SK-N-SH (cell line): ENCODE results near the gene BEGAIN. TPM values are rescaled to one million over a fixed set of nuclear protein-coding genes. Genes with fewer than 3 reads are reported as not detected.

Experiments used
- CTCF ChIA-PET: fragments of 300-600, 350-600 bp; formaldehyde crosslinking; extraction: SDS; loops from one replicate; lab custom pipeline; 2021; lab: Yijun Ruan, JAX
- POLR2A ChIA-PET: fragments of 350-600 bp; sonication (Branson Sonifier 250); formaldehyde crosslinking; extraction: SDS; loops from one replicate; lab custom pipeline; 2020; ENCODE audit warnings: antibody characterized with exemption, inconsistent platforms; lab: Yijun Ruan, JAX
- DNase-seq: peaks from one replicate; pipeline ENCODE4 v3.0.0; 2012
- H2AFZ ChIP-seq: fragments of 200-600 bp; sonication (generic); 2 replicates; pipeline ENCODE4 v1.8.1; 2016; ENCODE audit warnings: antibody characterized with exemption, mild to moderate bottlenecking, low read depth
- H3F3A ChIP-seq: fragments of 200-600 bp; sonication (generic); replicated peaks from 2 replicates; pipeline ENCODE3; 2016; ENCODE audit warnings: antibody characterized with exemption, mild to moderate bottlenecking; ENCODE audit not compliant: insufficient read depth
- H3K27ac ChIP-seq, 2 experiments: fragments of 200-500 bp in 1 of 2; fragments of 200-600 bp in 1 of 2; sonication (Bioruptor generic) in 1 of 2; sonication (generic), shearing (Covaris generic) in 1 of 2; 2 replicates each; pipeline versions ENCODE4 v1.5.1 to v1.6.1; 2014 to 2016; ENCODE audit warnings: low read depth in 2 of 2, inconsistent platforms in 1 of 2, low read length in 1 of 2, mild to moderate bottlenecking in 1 of 2, mixed read lengths in 1 of 2
- H3K27me3 ChIP-seq: fragments of 200-600 bp; sonication (generic), shearing (Covaris generic); 2 replicates; pipeline ENCODE4 v1.6.1; 2016; ENCODE audit warnings: mixed run types; ENCODE audit not compliant: insufficient read depth
- H3K36me3 ChIP-seq, 2 experiments: fragments of 200-500 bp in 1 of 2; fragments of 200-600 bp in 1 of 2; sonication (Bioruptor generic) in 1 of 2; sonication (generic) in 1 of 2; replicated peaks in 1 of 2; 2 replicates each; pipeline versions ENCODE3 to v1.5.1; 2014 to 2016; ENCODE audit warnings: low read length in 1 of 2, mild to moderate bottlenecking in 1 of 2; ENCODE audit not compliant: insufficient read depth in 2 of 2, control insufficient read depth in 1 of 2
- H3K4me1 ChIP-seq, 2 experiments: fragments of 200-500 bp in 1 of 2; fragments of 200-600 bp in 1 of 2; sonication (Bioruptor generic) in 1 of 2; sonication (generic), shearing (Covaris generic) in 1 of 2; 2 replicates each; pipeline versions ENCODE4 v1.5.1 to v1.6.1; 2014 to 2016; ENCODE audit warnings: low read depth in 1 of 2, low read length in 1 of 2, mixed run types in 1 of 2; ENCODE audit not compliant: insufficient read depth in 2 of 2, control insufficient read depth in 1 of 2
- H3K4me2 ChIP-seq: fragments of 200-600 bp; sonication (generic), shearing (Covaris generic); 2 replicates; pipeline ENCODE4 v1.6.1; 2017; ENCODE audit warnings: mixed run types
- H3K4me3 ChIP-seq, 2 experiments: fragments of 200-500 bp in 1 of 2; fragments of 200-600 bp in 1 of 2; sonication (Bioruptor generic) in 1 of 2; sonication (generic), shearing (Covaris generic) in 1 of 2; 2 replicates each; pipeline versions ENCODE4 v1.5.1 to v1.8.1; 2014 to 2016; ENCODE audit warnings: low read depth in 2 of 2, inconsistent platforms in 1 of 2, low read length in 1 of 2, mild to moderate bottlenecking in 1 of 2, mixed read lengths in 1 of 2, moderate library complexity in 1 of 2
- H3K79me2 ChIP-seq: fragments of 200-600 bp; sonication (generic); 2 replicates; pipeline ENCODE4 v1.8.1; 2017; ENCODE audit warnings: mild to moderate bottlenecking; ENCODE audit not compliant: insufficient read depth
- H3K9ac ChIP-seq: fragments of 200-600 bp; sonication (generic); 2 replicates; pipeline ENCODE4 v1.6.1; 2017; ENCODE audit warnings: mixed run types
- H3K9me2 ChIP-seq: fragments of 200-600 bp; sonication (generic); 2 replicates; pipeline ENCODE4 v1.6.1; 2017; ENCODE audit warnings: mixed run types
- H3K9me3 ChIP-seq: fragments of 200-600 bp; sonication (generic); 2 replicates; pipeline ENCODE4 v1.6.1; 2017; ENCODE audit warnings: mixed run types, mild to moderate bottlenecking, moderate library complexity
- H4K20me1 ChIP-seq: fragments of 200-600 bp; sonication (generic); 2 replicates; pipeline ENCODE4 v1.6.1; 2017; ENCODE audit warnings: mild to moderate bottlenecking, mixed run types; ENCODE audit not compliant: insufficient read depth
- EZH2phosphoT487 ChIP-seq: fragments of 200-600 bp; sonication (generic); IDR thresholded peaks from 2 replicates; pipeline ENCODE4 v1.6.1; 2017; ENCODE audit warnings: low read depth, mixed run types, mild to moderate bottlenecking, antibody characterized with exemption, moderate library complexity, borderline replicate concordance
- GABPA ChIP-seq: IDR thresholded peaks from 2 replicates; pipeline ENCODE4 v1.4.0; 2012; ENCODE audit warnings: low read depth, mild to moderate bottlenecking
- GATA2 ChIP-seq: sonication (generic); formaldehyde crosslinking; IDR thresholded peaks from 2 replicates; pipeline ENCODE4 v1.5.0; 2020; ENCODE audit warnings: mild to moderate bottlenecking, missing genetic modification reagents
- JUND ChIP-seq: IDR thresholded peaks from 2 replicates; pipeline ENCODE4 v1.4.0; 2012
- MEF2A ChIP-seq: IDR thresholded peaks from 2 replicates; pipeline ENCODE4 v1.4.0; 2012; ENCODE audit warnings: low read depth, borderline replicate concordance
- NFIC ChIP-seq: IDR thresholded peaks from 2 replicates; pipeline ENCODE4 v1.4.0; 2012; ENCODE audit warnings: borderline replicate concordance
- PBX3 ChIP-seq: IDR thresholded peaks from 2 replicates; pipeline ENCODE4; 2012
- POLR2AphosphoS5 ChIP-seq: IDR thresholded peaks from 2 replicates; pipeline ENCODE4 v1.6.1; 2012; ENCODE audit warnings: low read depth, low read length
- RAD21 ChIP-seq: IDR thresholded peaks from 2 replicates; pipeline ENCODE4 v1.6.1; 2012; ENCODE audit warnings: mild to moderate bottlenecking, low read length
- RXRA ChIP-seq: IDR thresholded peaks from 2 replicates; pipeline ENCODE4 v1.4.0; 2012; ENCODE audit warnings: low read depth, mild to moderate bottlenecking, borderline replicate concordance
- SIN3A ChIP-seq: IDR thresholded peaks from 2 replicates; pipeline ENCODE4 v1.6.1; 2012; ENCODE audit warnings: low read depth, mild to moderate bottlenecking, low read length, moderate library complexity, borderline replicate concordance
- USF2 ChIP-seq: fragments of 150-350 bp; IDR thresholded peaks from 2 replicates; pipeline ENCODE4 v1.6.1; 2017; ENCODE audit warnings: antibody characterized with exemption, low read length, low read depth, borderline replicate concordance
- YY1 ChIP-seq: IDR thresholded peaks from 2 replicates; pipeline ENCODE4 v1.4.0; 2012; ENCODE audit warnings: low read depth, mild to moderate bottlenecking
- WGBS: methylation state at CpG from one replicate; pipeline ENCODE4 v1.1.6; 2017; ENCODE audit warnings: low lambda C conversion rate; 5-methylcytosine and 5-hydroxymethylcytosine counted together
- polyA plus RNA-seq, 3 experiments: library from polyadenylated mRNA; depleted of rRNA; stranded (reverse); fragments of >200 nt; gene quantifications; 2 replicates each; pipeline ENCODE4 v1.2.3, GENCODE V29; 2012
- TF ChIP-seq, protein P1 (sequence below): fragments of 150-350 bp; IDR thresholded peaks from 2 replicates; pipeline ENCODE4 v1.6.1; 2016; ENCODE audit warnings: mild to moderate bottlenecking, low read depth, low read length
- TF ChIP-seq, protein P2 (sequence below): IDR thresholded peaks from 2 replicates; pipeline ENCODE4 v1.6.1; 2012; ENCODE audit warnings: mild to moderate bottlenecking, low read depth, low read length, moderate library complexity

The BEGAIN gene
- polyA plus RNA-seq, 1 of the 3 experiments (the other 2 are of a cell fraction) = 4.2 TPM

DNA sequence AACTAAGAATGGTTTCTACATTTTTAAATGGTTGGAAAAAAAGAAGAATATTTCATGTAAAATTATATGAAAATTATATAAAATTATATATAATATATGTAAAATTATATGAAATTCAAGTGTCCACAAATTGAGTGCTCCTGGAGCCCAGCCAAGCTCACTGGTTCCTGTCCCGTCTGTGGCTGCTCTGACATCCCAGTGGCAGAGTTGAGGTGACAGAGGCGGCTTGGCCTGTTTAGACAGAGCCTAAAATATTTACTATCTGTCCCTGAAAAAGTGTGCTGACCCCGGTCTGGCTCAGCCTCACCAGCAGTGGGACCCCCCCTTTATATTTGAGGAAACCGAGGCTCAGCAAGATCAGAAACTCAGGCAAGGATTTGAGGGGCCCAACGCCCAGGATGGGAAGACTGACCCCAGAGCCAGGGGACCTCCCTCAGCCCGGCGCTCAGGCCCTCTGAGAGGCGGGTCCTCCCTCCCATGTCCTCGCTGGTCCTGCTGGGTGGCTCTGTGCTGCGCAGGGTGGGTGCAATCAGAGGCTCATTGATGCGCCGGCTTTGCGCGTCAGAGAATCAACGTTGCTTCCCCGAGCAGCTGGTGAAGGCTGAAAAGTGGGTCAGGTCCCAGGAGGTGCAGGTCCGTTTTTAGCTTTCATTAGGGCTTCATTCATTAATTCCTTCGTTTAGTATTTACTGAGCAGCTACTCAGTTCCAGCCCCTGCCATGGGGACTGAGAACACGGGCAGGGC, 21.5 kb upstream of the BEGAIN start:
- Histone ChIP-seq H2AFZ (no peak overlapping the region), H3K79me2 (no peaks in the 10 kb centered on the region), H3K27me3 (no peaks in the 10 kb centered on the region), H3K9ac (no peak overlapping the region), H4K20me1 (no peaks in the 10 kb centered on the region), H3F3A (no peaks in the 10 kb centered on the region), H3K27ac (no peak overlapping the region; a peak in 1 of 4 replicates), H3K36me3 (no peaks in the 10 kb centered on the region), H3K4me2 (no peak overlapping the region), H3K4me3 (no peak overlapping the region), H3K9me2 (no peaks in the 10 kb centered on the region), H3K9me3 (no peaks in the 10 kb centered on the region), H3K4me1 (peaks cover 0 to 33% of the 10 kb centered on the region in 2 experiments; a peak in 1 of 4 replicates)
- DNase-seq = peak; percentile 47
- POLR2A ChIA-PET = no interaction called here
- TF ChIP-seq GABPA = no peak
- TF ChIP-seq GATA2 (CRISPR knock-in tag) = no peak
- no peak for TF ChIP-seq POLR2AphosphoS5
- TF ChIP-seq NFIC = no peak
- TF ChIP-seq, protein P1, sequence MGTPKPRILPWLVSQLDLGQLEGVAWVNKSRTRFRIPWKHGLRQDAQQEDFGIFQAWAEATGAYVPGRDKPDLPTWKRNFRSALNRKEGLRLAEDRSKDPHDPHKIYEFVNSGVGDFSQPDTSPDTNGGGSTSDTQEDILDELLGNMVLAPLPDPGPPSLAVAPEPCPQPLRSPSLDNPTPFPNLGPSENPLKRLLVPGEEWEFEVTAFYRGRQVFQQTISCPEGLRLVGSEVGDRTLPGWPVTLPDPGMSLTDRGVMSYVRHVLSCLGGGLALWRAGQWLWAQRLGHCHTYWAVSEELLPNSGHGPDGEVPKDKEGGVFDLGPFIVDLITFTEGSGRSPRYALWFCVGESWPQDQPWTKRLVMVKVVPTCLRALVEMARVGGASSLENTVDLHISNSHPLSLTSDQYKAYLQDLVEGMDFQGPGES = no peak
- TF ChIP-seq RXRA = no peak
- TF ChIP-seq SIN3A = no peak
- no peak for TF ChIP-seq USF2
- no peak for TF ChIP-seq EZH2phosphoT487
- TF ChIP-seq, protein P2, sequence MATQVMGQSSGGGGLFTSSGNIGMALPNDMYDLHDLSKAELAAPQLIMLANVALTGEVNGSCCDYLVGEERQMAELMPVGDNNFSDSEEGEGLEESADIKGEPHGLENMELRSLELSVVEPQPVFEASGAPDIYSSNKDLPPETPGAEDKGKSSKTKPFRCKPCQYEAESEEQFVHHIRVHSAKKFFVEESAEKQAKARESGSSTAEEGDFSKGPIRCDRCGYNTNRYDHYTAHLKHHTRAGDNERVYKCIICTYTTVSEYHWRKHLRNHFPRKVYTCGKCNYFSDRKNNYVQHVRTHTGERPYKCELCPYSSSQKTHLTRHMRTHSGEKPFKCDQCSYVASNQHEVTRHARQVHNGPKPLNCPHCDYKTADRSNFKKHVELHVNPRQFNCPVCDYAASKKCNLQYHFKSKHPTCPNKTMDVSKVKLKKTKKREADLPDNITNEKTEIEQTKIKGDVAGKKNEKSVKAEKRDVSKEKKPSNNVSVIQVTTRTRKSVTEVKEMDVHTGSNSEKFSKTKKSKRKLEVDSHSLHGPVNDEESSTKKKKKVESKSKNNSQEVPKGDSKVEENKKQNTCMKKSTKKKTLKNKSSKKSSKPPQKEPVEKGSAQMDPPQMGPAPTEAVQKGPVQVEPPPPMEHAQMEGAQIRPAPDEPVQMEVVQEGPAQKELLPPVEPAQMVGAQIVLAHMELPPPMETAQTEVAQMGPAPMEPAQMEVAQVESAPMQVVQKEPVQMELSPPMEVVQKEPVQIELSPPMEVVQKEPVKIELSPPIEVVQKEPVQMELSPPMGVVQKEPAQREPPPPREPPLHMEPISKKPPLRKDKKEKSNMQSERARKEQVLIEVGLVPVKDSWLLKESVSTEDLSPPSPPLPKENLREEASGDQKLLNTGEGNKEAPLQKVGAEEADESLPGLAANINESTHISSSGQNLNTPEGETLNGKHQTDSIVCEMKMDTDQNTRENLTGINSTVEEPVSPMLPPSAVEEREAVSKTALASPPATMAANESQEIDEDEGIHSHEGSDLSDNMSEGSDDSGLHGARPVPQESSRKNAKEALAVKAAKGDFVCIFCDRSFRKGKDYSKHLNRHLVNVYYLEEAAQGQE = no peak
- TF ChIP-seq YY1 = no peak
- no peak for TF ChIP-seq JUND
- TF ChIP-seq MEF2A = no peak
- TF ChIP-seq RAD21 = no peak
- TF ChIP-seq PBX3 = no peak
- CTCF ChIA-PET = interaction anchor here (1.1 kb wide), 1 partner anchor 37 kb away, joined by 4 read pairs; no protein-coding TSS in a partner anchor
- 68% methylated on average over 11 of the region's 19 CpGs for WGBS
